ENCODE results near the gene CDC14B.

Gene CDC14B

DNA sequence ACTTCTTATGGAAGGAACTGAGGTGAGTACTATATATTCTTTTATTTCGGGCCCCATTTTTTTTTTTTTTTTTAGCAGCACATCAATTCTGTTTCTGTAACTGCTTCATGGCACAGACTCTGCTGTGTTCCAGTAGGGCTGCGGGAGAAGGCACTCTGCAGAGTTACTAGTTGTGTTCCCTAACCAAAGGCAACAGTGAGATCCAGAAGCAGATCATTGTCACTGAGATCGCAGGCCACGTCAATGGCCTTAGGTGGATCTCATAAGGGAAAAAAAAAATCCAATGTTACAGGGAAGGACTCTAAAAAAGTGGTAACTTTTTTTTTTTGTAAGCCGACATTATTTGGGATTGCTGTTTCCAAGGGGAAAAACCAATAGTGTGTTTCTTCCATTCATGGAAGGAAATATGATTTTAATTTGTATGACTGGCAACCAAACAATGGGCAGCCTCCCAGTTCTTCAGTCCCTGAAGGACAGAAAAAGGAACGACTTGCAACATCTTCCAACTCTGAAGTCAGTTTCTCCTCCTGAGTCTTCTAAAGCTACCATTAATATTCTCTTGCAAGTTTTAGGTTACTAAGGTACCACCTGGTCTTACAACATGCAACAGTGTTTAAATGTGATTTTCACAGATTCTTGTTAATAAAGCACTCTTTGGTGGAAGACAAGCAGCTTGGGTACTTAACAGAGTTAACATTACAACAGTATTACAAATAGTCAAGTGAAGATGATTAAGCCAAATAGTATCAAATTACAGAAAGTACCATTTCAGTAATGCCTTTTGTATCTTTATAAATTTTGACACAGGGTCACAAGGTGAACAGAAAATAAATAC lies 116.9 kb downstream of the CDC14B start:
- no peak for DNase-seq (ENCODE audit: low read depth in 3 of 3)

DNA sequence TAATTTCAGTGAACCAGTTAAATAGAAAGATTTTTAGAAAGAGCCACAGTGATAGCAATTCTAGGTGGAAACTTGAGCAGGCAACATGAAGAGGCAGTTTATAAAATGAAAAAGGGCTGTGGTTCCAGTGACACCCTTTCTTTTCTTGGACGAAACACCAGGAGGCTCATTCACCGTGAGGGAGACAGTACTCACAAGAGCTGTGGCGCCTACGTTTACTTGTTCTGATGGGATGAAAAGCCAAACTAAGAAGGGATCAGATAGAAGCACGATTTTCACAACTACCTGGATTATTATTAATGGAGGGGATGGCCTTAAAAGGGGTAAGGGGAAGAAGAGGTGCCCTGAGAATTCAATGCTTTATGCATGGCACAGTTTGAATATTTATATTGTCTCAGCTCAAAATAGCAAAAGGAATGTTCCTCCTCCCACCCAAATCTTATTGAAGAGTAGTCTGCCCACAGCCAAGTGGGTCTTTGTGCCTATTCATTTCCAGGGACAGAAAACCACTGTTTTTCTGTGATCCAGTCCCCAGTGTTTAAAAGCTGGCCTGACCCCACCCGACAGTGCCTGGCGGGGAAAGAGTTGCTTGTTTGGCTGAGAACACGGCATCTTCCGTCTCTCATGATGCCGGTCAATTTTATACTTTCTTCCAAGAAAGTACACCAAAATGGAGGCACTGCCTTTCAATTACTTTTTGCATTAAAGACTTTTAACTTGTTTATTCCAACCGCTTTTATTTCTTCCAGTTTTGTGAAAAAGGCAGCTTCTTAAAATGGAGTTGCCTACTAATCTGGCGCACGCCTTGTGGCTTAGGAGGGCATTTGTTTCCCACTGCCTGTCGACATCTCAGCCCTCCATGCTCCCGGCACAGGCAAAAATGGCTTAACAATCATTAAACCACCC lies 117.8 kb downstream of the CDC14B start:
- no peak for DNase-seq (ENCODE audit: low read depth in 3 of 3)

DNA sequence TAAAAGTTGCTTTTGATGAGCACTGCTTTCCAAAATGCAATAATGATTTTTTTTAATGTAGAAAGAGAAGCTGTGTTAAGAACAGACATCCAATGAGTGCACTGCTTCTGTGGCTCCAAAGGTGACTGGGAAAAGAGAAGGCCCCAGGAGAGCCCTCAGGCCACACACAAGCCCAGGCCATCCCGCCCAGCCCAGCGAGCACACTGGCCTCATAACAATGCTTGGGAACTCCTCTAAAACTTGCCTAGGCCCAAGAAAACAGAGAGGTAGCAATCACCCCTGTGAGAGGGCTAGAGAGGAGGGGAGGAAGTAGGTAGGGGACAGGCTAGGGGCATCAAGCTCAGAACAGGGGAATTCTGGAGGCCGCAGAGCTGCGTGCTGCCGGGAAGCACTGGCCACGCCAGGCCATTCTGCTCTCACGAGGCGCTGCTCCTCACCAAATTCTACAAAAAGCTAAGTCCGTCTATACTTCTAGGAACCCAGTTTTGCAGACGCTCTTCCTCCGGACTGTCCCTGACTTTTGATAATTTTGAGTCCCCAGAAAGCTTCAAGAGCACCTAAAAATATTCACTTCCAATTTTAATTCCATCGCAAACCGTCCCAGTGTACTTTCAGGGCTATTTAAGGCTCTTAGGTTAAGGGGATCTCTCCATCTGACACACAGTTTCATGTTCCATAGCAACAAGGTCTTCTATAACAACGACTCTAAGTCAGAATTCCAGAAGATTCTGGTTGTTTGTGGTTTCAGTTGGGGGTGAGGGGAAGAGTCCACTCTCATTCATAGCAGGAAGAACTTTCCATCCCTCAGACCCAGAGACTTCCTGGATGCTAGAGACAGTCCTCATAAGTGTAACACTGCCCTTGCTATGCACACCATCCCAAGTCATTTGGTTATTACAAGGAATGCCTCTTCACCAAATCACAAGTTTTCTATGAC lies 118.7 kb downstream of the CDC14B start:
- DNase-seq (ENCODE audit: low read depth in 3 of 3) = no peak

DNA sequence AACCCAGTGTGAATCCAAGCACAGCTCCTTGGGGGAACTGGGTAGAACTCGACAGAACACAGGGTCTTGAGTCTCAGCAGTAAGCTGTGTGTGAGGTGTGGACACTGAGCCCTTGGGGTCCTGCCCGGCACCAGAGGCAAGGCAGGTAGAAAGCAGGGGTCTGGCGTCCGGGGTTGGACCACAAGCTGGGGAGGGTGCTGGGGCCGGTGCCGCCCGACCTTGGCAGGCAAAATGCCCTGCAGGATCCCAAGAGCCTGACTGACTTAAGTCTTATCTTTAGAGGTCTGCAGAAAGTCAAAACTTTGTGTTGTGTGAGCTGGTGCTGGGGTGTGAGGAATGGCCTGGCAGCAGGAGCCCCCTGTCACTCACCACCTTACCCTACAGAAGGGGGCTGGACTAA lies 120.4 kb downstream of the CDC14B start:
- DNase-seq (ENCODE audit: low read depth in 3 of 3) = no peak

DNA sequence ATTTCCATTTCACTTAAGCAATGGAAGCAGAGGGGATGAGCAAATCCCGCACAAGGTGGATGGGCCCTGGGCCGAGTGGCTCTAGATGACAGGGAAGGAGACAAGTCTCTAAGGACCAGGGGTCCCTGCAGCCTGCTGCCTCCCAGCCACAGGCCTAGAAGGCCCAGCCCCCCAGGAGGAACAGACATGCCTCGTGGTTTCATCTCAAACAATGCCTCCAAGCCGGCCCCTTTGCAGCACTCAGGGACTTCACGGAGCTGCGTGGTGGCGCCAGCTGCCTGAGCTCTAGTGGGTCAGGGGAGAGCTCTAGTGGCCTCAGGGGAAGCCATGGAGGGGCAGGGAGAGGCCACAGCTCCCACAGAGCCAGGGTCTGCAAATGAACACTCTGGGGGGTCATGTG lies 120.8 kb downstream of the CDC14B start:
- DNase-seq (ENCODE audit: low read depth in 3 of 3) = no peak

DNA sequence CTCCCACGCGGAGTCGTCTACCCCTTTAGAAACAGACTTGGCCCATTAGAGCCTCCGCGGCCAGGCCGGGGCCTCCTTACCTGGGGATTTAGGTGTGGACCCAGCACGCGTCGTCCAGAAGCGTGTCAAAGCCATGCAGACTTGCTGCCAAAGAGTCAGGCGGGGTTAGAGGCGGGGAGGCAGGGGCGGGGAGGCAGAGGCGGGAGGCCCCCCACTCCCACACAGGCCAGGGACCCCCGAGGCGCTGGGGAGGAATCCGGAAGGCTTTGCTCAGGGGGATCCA lies 122.6 kb downstream of the CDC14B start:
- DNase-seq (ENCODE audit: low read depth in 3 of 3) = no peak

DNA sequence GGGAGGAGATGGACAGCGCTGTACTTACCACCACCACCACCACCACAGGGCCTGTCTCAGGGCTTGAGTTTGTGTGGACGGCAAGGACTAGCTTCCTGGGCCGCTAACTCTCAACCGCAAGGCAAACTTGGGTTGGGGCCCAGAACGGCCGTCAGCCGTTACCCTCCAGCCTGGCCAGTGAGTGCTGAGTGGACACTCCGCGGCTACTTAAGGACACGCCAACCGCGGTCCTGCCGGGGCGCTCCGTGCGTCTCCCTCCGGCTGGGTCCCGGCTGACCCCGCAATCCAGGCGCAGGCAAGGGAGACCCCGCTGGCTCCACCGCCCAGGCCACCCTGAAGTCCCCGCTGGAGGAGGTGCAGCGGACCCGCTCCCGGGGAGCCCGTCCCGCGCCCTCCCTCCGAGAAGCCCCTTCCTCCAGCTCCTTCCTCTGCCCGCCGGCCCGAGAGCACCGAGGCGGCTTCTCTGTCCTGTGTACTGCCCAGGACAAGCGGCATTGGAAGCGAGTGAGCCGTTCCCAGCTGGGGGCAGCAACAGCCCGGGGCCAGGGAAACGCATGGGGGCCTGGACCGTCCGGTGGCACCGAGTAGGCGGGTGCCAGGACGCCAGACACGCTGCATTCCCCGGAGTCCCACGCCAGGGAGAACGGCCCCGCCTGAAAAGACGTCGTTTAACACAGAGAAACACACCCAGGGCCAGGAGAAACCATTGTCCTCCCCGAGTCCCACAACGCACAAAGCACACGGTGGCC lies 123.1 kb downstream of the CDC14B start:
- no peak for DNase-seq (ENCODE audit: low read depth in 3 of 3)

DNA sequence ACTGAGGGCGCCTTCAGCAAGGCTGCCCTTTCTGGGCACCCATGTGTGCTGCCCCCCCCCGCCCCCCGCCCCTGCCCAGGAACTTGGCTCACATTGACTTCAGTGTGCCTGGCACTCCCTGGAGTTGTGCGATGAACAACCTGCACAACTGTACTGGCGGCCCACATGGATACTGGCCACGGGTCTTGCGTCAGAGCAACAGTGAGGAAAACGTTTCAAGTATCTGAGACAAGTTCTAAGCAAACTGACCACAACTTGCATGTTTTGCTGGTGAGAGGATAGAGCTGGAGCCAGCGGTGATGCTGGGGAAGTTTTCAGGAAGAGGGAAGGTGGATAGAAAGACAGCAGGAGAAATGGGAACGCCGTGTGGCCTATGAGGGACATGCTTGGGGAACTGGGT lies 124.3 kb downstream of the CDC14B start:
- DNase-seq (ENCODE audit: low read depth in 3 of 3) = no peak

DNA sequence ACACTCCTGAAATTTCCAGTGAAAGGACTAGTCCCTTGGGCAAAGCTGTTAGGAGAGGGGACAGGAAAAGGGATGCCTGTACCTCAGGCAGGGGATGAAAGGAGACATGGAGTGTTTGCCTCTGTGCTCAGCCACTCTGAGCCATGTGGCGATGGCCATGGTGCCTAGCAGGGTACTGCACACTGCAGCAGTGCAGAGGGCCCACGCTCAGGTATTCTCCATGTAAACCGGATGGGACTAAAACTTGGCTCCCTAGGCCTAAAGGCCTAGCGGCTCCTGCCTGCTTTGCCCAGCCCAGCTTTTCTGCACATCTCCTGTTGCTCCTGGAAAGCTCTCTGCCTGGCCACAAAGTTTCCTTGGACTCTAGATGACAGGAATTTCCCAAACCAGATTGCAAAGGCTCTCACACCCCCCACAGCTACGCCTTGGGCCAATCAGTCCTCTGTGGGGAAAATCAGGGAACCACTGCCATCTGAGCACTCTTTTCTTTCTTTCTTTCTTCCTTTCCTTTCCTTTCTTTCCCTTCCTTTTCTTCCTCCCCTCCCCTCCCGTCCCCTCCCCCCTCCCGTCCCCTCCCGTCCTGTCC lies 125.3 kb downstream of the CDC14B start:
- DNase-seq (ENCODE audit: low read depth in 3 of 3) = no peak

DNA sequence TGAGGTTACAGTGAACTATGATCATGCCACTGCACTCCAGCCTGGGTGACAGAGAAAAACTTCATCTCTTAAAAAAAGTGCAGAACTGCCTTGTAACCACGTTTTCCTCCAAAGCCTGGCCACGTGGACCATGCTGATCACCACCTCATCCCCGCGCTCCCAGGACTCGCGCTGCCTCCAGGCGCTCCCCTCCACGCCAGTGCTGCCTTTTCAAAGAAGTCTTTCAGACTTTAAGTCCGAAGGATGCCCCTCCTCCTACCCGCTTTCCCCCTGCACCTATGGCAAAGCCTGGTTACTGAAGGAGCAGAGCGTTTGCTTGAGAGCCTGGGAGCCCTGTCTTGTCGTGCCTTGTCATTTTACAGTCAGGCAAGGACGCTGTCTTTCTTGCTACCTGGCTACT lies 125.9 kb downstream of the CDC14B start:
- no peak for DNase-seq (ENCODE audit: low read depth in 3 of 3)

DNA sequence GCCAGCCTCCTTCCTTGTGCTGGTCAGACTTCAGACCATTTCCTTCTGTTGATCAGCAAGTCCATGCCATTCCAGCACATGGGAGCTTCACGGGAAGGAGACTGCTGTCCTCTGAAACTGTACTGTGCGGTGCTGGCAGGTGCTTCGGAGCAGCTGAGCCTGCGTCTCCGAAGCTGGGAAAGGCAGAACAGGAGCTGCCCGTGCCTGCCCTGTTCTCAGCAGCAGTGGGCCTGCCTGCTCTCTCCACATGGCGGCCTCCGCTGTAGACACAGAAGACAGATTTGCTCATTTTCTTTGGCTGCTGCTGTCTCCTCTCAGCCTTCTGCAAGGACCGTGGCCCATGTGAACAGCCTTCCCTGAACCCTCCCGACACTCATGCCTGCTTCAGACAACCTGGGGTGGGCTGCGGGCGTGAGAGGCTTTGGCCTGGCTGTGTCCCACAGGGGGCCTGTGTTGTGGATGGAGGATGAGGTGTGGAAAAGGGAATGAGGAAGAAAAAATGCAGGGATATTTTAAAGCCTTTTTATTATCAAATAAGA lies 126.6 kb downstream of the CDC14B start:
- no peak for DNase-seq (ENCODE audit: low read depth in 3 of 3)

DNA sequence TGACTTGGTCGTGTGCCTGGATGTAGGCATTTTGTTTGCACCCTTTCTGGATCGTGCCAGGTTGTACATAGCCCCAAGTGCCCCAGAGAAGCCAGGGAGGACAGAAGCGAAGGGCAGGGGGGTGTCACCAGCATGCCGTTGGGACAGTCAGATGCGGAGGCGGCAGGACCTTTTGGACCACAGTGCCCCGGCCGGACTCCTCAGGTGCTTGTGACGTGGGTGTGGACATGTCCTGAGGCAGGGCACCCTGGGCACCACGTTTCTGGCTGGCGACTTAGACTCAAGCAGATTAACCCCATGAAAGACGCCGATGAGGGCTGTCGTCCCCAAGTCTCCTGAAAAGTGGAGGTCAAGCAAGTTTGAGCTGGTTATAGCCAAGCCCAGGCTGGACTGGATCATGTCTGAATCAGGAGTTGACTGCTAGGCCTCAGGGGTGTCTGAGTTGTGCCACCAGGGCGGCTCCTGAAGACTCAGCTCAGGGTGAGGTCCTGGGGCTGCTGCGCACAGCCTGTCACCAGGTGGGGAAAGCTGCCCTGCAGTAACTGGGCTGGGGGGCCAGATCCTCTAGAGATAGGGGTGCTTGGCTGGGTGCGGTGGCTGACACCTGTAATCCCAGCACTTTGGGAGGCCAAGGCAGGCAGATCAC lies 127.6 kb downstream of the CDC14B start:
- no peak for DNase-seq (ENCODE audit: low read depth in 3 of 3)

DNA sequence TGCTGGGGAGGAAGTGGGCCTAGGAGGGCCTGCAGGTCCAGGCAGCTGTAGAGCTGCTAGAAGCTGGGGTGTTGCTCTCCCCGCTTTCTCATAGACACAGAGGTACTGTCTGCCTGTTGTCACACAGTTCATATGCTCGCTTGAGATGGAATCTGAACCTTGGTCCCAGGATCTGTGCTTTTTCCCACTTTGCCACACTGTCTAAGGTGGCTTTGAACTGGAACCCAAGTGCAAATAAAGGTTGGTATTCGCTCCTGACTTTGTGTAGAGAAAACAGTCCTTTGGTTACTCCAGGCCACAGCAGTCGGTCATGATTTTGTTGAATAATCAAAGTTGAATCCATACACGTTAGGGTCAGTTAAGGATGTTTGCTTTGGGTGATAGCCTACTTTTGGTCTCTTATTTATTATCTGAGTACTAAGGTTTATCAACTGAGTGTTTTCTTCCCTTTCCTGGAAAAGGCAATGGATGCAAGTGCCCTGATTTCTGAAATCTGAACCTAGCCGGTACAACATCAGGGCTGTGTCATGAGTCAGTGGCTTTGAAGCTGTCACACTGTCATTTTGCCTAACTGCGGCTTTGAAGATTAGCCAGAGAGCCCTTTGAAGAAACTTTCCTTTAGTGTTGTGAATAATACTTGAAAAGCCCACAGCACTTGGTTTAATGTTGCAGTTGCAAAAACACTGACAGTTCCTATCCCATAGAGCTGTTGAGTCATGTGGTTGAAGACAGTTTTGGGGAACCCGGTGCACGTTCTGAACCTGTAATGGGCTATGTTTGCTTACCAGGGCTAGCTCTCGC lies 128.4 kb downstream of the CDC14B start:
- DNase-seq (ENCODE audit: low read depth in 3 of 3) = peak in 2 of 3 experiments; percentile 12 to 16

DNA sequence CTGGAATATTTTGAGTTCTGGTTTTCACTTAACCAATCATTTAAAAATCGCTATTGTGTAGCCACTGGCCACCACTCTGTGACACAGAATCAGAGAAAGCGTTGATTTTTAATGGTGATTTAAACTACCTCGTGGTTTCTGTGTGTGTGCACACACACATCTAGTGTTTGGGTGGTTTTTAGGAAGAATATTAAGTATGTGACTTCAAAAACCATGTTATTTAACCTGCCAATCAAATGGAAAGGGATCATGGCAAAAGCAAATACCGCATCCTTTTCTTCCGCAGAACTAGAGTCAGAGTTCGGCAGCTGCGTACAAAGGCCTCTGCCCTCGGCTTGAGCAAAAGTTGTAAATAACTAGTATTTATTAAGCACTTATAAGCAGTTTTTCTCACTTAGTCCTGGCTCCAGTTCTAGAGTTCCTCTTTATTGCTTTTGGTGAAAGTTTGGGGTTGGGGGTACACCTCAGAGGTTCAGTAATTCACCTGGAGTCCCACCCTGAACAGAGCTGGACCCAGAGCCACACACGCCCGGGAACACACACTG lies 129.0 kb downstream of the CDC14B start:
- DNase-seq (ENCODE audit: low read depth in 3 of 3) = no peak

DNA sequence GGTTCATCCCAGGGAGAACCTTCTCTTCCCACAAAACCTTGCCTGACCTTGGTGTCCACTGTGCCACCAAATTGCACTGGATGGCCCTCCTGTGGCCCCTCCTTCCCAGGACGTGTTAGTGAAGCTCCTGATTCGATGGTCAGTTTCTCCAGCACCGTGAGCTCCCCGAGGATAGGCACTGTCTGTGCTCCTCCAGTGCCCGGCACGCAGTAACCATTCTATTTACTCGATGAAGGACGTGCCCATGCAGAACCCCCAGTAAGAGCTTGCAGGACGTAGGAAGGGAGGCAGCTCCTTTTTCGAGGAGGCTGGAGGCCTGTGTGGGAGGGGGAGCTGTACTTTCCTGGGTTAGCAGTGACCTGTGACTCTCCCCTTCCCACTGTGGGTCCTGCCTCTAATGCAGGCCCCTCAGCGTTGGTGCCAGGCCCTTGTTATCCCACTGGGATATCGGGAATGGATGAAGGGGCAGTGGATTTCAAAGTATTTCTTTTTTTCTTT lies 130.1 kb downstream of the CDC14B start:
- no peak for DNase-seq (ENCODE audit: low read depth in 3 of 3)

DNA sequence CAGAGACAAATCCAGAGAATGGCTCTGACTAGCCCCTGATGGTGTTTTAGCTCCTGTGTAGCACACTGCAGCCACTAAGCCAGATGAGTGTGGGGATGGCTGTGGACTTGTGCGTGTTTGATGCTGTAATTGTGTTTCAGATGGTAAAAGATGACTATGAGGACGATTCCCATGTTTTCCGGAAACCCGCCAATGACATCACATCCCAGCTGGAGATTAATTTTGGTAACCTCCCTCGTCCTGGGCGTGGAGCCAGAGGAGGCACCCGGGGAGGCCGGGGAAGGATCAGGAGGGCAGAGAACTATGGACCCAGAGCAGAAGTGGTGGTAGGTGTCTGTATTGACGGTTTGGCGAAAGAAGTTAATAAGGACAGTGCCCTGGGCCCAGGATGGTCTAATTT lies 131.7 kb downstream of the CDC14B start:
- no peak for DNase-seq (ENCODE audit: low read depth in 3 of 3)

DNA sequence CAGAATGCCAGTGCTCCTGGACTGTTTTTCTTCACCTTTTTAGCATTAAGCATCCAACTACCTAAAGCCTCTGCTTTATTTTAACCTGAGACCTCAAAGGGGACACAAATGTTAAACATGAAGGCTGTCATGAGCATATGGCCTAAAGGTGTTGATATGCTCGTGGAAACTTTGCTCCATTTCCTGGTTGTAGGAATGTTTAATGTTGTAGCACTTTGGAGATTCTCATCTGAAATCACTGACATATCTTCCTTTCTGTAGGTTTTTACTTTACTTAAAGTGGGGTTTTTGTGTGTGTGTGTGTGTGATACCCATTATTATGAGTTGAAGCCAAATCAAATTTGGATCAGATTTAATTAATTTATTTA lies 132.6 kb downstream of the CDC14B start:
- DNase-seq (ENCODE audit: low read depth in 3 of 3) = no peak

DNA sequence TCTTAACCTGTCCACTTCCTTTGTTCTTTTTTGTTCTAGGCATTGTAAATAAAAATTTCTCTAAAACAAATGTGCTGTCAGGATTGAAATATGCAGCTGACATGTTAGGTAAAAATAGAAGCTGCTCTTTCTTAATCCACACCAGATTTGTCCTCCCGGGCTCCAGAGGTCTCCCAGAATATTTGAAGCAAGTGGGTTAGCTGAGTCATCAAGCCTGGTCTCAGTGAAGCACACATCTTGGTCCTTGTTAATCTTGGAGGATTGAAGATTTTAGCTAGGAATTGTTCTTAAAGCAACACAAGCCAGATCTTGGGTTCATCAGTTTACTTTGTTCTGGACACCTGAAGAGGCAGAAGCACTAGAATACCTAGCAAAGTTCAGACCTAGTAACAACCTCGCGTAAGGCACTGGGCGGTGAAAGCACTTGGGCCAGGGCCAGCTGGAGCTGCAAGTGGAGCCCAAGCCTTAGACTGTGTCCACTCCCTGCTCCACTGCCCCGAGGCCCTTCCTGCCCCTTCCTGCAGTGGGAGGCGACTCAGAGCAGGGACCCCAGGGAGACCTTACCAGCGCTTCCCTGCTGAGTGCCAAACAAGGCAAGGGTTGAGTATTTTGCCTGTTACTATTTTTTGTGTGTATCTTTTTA lies 133.1 kb downstream of the CDC14B start:
- DNase-seq (ENCODE audit: low read depth in 3 of 3) = no peak

All from stimulated activated CD4-positive, alpha-beta T cell treated with anti-CD3 and anti-CD28 coated beads, TNF-alpha, amount 100 ng/mL, for 24 hours (primary cell).